Thoracic aorta (tissue), 2 donors: Measurements from ENCODE around the gene PBX4. TPM values are rescaled to one million over a fixed set of nuclear protein-coding genes. Genes with fewer than 3 reads are reported as not detected.

Experiments used
- ATAC-seq: fragments of 150-250 bp; one replicate; pipeline ENCODE4 v1.8.0; 2017; ENCODE audit warnings: low read depth; ENCODE audit not compliant: insufficient number of reproducible peaks, low FRiP score
- DNase-seq: peaks from one replicate; pipeline ENCODE4 v3.0.0-alpha.2; 2020; ENCODE audit warnings: low spot score
- H3K27ac ChIP-seq, 2 donors: fragments of 200-600 bp; sonication (generic); 1 replicate in 1 of 2; 2 replicates in 1 of 2; pipeline ENCODE4 v1.5.1; 2016; ENCODE audit warnings: mild to moderate bottlenecking in 2 of 2, moderate library complexity in 2 of 2
- H3K27me3 ChIP-seq: fragments of 200-600 bp; sonication (generic); replicated peaks from 2 replicates; pipeline ENCODE4 v1.6.0; 2016; ENCODE audit warnings: mild to moderate bottlenecking; ENCODE audit not compliant: insufficient read depth
- H3K36me3 ChIP-seq: fragments of 200-600 bp; sonication (generic); one replicate; pipeline ENCODE4 v1.5.1; 2016
- H3K4me1 ChIP-seq, 2 donors: fragments of 200-600 bp; sonication (generic); 1 replicate in 1 of 2; 2 replicates in 1 of 2; pipeline versions ENCODE4 v1.5.1 to v1.6.0; 2016; ENCODE audit warnings: low read depth in 2 of 2, mild to moderate bottlenecking in 1 of 2; ENCODE audit not compliant: control insufficient read depth in 1 of 2
- H3K4me3 ChIP-seq: fragments of 200-600 bp; sonication (generic); 2 replicates; pipeline ENCODE4 v1.5.1; 2016; ENCODE audit warnings: mild to moderate bottlenecking
- H3K9me3 ChIP-seq: fragments of 200-600 bp; sonication (generic); 2 replicates; pipeline ENCODE4 v1.5.1; 2016
- total RNA-seq, 2 donors: library from RNA; depleted of rRNA; stranded (reverse); fragments of >200 nt; gene quantifications; one replicate each; pipeline versions ENCODE4 v1.1.0 to v1.2.3, GENCODE V29; 2016
- TF ChIP-seq, protein P1 (sequence below): fragments of 200-600 bp; sonication (generic); IDR thresholded peaks from one replicate; pipeline ENCODE4 v1.5.1; 2019; ENCODE audit warnings: antibody characterized with exemption

PBX4 gene
- total RNA-seq, 2 donors from 2014 or later, result not detected

DNA sequence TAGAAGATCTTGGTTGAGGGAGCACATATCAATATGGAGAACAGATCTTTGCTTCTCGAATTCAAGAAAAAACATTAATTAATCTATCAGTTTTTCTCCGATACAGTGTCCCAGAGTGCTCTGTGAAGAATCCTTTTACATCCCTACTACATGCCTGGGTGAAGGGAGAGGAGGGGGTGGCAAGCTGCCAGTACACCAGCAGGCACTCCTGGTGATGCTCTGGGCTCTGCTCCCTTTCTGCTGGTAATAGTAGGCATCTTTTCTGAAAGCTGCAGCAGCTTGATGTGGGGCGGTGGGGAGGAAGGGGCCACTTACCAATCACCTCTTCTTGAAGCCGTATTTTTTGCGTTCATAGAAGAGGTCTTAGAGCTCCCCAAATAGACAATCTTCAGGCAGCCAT, 30.7 kb downstream of the PBX4 start:
- Histone ChIP-seq H3K27ac (no peak overlapping the region), H3K36me3 (no peaks in the 10 kb centered on the region), H3K9me3 (no peaks in the 10 kb centered on the region), H3K4me3 (no peak overlapping the region), H3K4me1 (peaks cover 0 to 6% of the 10 kb centered on the region in 2 donors), H3K27me3 (no peaks in the 10 kb centered on the region)
- TF ChIP-seq, protein P1, sequence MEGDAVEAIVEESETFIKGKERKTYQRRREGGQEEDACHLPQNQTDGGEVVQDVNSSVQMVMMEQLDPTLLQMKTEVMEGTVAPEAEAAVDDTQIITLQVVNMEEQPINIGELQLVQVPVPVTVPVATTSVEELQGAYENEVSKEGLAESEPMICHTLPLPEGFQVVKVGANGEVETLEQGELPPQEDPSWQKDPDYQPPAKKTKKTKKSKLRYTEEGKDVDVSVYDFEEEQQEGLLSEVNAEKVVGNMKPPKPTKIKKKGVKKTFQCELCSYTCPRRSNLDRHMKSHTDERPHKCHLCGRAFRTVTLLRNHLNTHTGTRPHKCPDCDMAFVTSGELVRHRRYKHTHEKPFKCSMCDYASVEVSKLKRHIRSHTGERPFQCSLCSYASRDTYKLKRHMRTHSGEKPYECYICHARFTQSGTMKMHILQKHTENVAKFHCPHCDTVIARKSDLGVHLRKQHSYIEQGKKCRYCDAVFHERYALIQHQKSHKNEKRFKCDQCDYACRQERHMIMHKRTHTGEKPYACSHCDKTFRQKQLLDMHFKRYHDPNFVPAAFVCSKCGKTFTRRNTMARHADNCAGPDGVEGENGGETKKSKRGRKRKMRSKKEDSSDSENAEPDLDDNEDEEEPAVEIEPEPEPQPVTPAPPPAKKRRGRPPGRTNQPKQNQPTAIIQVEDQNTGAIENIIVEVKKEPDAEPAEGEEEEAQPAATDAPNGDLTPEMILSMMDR, result no peak
- no peak for ATAC-seq
- no peak for DNase-seq

DNA sequence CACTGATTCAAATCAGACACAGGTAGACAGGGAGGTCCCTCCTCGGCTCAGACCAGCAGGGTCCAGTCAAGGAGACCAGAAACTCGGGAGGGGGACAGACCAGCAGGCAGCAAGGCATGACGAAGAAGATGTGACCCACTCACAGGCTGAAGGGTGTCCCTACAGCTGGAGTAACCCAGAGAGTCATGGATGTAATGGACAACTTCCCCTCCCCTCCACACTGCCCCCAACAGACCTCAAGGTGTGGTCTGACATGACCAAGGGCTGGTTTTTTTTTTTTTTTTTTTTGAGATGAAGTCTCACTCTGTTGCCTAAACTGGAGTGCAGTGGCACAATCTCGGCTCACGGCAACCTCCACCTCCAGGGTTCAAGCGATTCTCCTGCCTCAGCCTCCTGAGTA, 34.1 kb downstream of the PBX4 start:
- no peaks in the 10 kb centered on the region for H3K36me3 ChIP-seq
- no peak overlapping the region for H3K27ac ChIP-seq
- no peaks in the 10 kb centered on the region for H3K4me1 ChIP-seq
- no peak overlapping the region for H3K4me3 ChIP-seq
- TF ChIP-seq, protein P1, result no peak
- no peak for DNase-seq
- H3K27me3 ChIP-seq, result no peaks in the 10 kb centered on the region
- H3K9me3 ChIP-seq, result no peaks in the 10 kb centered on the region
- no peak for ATAC-seq

DNA sequence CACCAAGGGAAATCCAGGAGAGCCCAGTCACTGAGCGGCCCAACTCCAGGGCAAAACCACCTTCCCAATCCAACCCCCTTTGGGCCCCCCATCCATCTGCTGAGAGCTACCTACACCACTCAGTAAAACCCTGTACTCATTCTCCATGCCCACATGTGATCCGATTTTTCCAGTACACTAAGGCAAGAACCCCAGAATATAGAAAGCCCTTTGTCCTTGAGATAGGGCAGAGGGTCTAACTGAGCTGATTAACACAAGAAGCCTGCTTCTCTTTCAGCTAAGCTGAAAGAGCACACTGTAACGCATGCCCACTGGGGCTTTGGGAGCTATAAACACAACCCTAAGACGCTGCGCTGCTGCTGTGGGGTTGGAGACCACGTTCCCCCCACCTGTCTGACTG, 36.0 kb downstream of the PBX4 start:
- no peak for ATAC-seq
- H3K27ac ChIP-seq, result no peak overlapping the region
- no peaks in the 10 kb centered on the region for H3K36me3 ChIP-seq
- H3K9me3 ChIP-seq, result no peaks in the 10 kb centered on the region
- no peak for DNase-seq
- no peaks in the 10 kb centered on the region for H3K27me3 ChIP-seq
- TF ChIP-seq, protein P1, result no peak
- H3K4me3 ChIP-seq, result no peak overlapping the region
- no peaks in the 10 kb centered on the region for H3K4me1 ChIP-seq

DNA sequence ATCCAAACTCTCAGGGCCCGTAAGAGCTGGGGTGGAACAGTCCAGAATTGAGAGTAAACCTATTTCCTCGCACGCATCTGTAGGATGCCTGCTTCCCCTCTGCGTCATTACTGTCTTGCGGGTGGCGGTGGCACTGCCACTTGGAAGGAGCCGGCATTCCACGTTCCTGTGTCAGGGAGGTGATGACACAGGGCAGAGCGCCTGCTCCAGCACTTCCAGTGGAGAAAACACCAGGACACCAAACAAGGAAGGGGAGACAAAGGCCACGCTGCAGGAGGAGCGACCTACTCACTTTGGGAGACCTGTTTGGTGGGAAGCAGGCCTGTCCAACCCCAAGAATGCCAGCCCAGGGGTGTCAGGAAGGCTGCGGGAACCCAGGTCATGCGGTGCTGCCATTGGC, 37.1 kb downstream of the PBX4 start:
- TF ChIP-seq, protein P1, result no peak
- Histone ChIP-seq H3K36me3 (no peaks in the 10 kb centered on the region), H3K27ac (no peak overlapping the region), H3K4me3 (no peak overlapping the region), H3K9me3 (no peaks in the 10 kb centered on the region), H3K27me3 (no peaks in the 10 kb centered on the region), H3K4me1 (no peaks in the 10 kb centered on the region)
- no peak for ATAC-seq
- no peak for DNase-seq

DNA sequence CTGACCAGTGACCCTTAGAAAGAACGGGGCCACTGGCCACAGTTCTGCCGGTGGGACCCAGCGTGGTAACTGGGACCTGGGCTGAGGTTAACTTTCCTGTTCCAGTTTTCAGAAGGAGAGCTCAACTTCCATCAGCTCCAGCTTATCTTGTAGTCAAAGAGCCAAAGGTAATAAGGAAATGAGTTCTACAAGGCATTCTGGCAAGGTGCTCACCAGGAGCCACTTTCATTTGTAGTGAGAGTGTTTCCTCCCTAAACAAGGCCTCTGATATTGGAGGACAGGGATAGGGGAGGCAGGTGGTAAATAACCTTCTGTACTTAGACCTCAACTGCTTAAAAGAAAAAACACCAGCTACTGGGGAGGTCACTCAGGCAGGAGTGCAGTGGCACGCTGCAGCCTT, 38.1 kb downstream of the PBX4 start:
- Histone ChIP-seq H3K4me1 (no peaks in the 10 kb centered on the region), H3K9me3 (no peaks in the 10 kb centered on the region), H3K4me3 (no peak overlapping the region), H3K27ac (no peak overlapping the region), H3K36me3 (no peaks in the 10 kb centered on the region), H3K27me3 (no peaks in the 10 kb centered on the region)
- ATAC-seq, result no peak
- TF ChIP-seq, protein P1, result no peak
- no peak for DNase-seq
